HepG2 (cell line): Measurements from ENCODE around the gene ATP11A. TPM values are rescaled to one million over a fixed set of nuclear protein-coding genes. Genes with fewer than 3 reads are reported as not detected.

Experiments used
- ATAC-seq: fragments of 200-7000 bp; cut with Tn5 transposase; 3 replicates; pipeline ENCODE4 v1.9.1; 2020; ENCODE audit warnings: mild to moderate bottlenecking, moderate library complexity
- BruUV-seq: library from RNA; stranded (reverse); fragments of 400-500 nt; replicated peaks from 2 replicates; lab custom pipeline; 2021; lab: Mats Ljungman, UMichigan
- CTCF ChIA-PET: fragments of 300-600 bp; formaldehyde crosslinking; extraction: SDS; loops from one replicate; lab custom pipeline; 2021; ENCODE audit warnings: low total read pairs, inconsistent platforms, low intra/inter-chr PET ratio; lab: Yijun Ruan, JAX
- POLR2A ChIA-PET: fragments of 350-600 bp; sonication (Branson Sonifier 250); formaldehyde crosslinking; loops from one replicate; lab custom pipeline; 2020; ENCODE audit warnings: antibody characterized with exemption, inconsistent platforms; lab: Yijun Ruan, JAX
- DNase-seq: peaks from one replicate; pipeline ENCODE4 v3.0.0-alpha.2; 2015; ENCODE audit warnings: low spot score
- FAIRE-seq: peaks from 3 replicates; lab custom pipeline; 2011; peaks lifted over from hg19 to GRCh38; lab: Jason Lieb, UNC
- H2AFZ ChIP-seq: one replicate; pipeline ENCODE4 v1.6.1; 2011; ENCODE audit warnings: low read length, inconsistent platforms
- H3K27ac ChIP-seq: fragments of 300-600 bp; 3 replicates; pipeline ENCODE4 v1.8.0; 2011; ENCODE audit warnings: mixed run types, mild to moderate bottlenecking, mixed read lengths, low read length, inconsistent platforms; ENCODE audit not compliant: insufficient read depth; ENCODE audit errors: extremely low read length
- H3K27me3 ChIP-seq, 2 experiments: fragments of 200-600 bp in 1 of 2; 2 replicates in 1 of 2; 3 replicates in 1 of 2; pipeline versions ENCODE4 v1.6.0 to v1.8.0; 2011; ENCODE audit warnings: low read length in 2 of 2, mild to moderate bottlenecking in 2 of 2, moderate library complexity in 2 of 2, inconsistent platforms in 1 of 2; ENCODE audit not compliant: insufficient read depth in 2 of 2, control insufficient read depth in 1 of 2
- H3K36me3 ChIP-seq, 2 experiments: fragments of 200-600 bp in 1 of 2; replicated peaks in 1 of 2; 2 replicates in 1 of 2; 3 replicates in 1 of 2; pipeline versions ENCODE4 v1.5.1 to v1.8.0; 2011; ENCODE audit warnings: low read length in 2 of 2, inconsistent platforms in 1 of 2; ENCODE audit not compliant: insufficient read depth in 2 of 2, control insufficient read depth in 1 of 2
- H3K4me1 ChIP-seq: 2 replicates; pipeline ENCODE4 v1.5.1; 2012; ENCODE audit warnings: low read length, inconsistent platforms; ENCODE audit not compliant: insufficient read depth
- H3K4me2 ChIP-seq: 2 replicates; pipeline ENCODE4 v1.6.0; 2011; ENCODE audit warnings: low read depth, low read length, inconsistent platforms
- H3K4me3 ChIP-seq, 3 experiments: fragments of 200-600 bp in 1 of 3; sonication (generic), shearing (Covaris generic) in 1 of 3; replicated peaks in 1 of 3; 2 replicates each; pipeline ENCODE4 v1.5.1; 2011 to 2016; ENCODE audit warnings: low read length in 3 of 3, inconsistent platforms in 2 of 3, low read depth in 2 of 3, mild to moderate bottlenecking in 2 of 3, control low read depth in 1 of 3, mixed read lengths in 1 of 3; ENCODE audit not compliant: insufficient read depth in 1 of 3
- H3K79me2 ChIP-seq: one replicate; pipeline ENCODE4 v1.6.1; 2011; ENCODE audit warnings: low read length, inconsistent platforms; ENCODE audit not compliant: insufficient read depth
- H3K9ac ChIP-seq: 2 replicates; pipeline ENCODE4 v1.6.0; 2011; ENCODE audit warnings: mild to moderate bottlenecking, low read depth, low read length, inconsistent platforms; ENCODE audit not compliant: insufficient read depth
- H3K9me3 ChIP-seq: 2 replicates; pipeline ENCODE4 v1.5.1; 2012; ENCODE audit warnings: mild to moderate bottlenecking, low read length
- H4K20me1 ChIP-seq: 2 replicates; pipeline ENCODE4 v1.6.0; 2011; ENCODE audit warnings: inconsistent platforms, mild to moderate bottlenecking, low read length, moderate library complexity; ENCODE audit not compliant: insufficient read depth
- AKAP8 ChIP-seq: sonication (generic); formaldehyde crosslinking; IDR thresholded peaks from 2 replicates; pipeline ENCODE4 v1.5.1; 2020; ENCODE audit warnings: mild to moderate bottlenecking, missing genetic modification reagents
- CEBPB ChIP-seq: IDR thresholded peaks from 2 replicates; pipeline ENCODE4 v1.6.1; 2011; ENCODE audit warnings: low read depth, low read length, improper control_type of control experiment, borderline replicate concordance
- CEBPG ChIP-seq: IDR thresholded peaks from 2 replicates; pipeline ENCODE4 v1.6.1; 2016
- MYNN ChIP-seq: sonication (generic); formaldehyde crosslinking; IDR thresholded peaks from 2 replicates; pipeline ENCODE4 v1.4.0; 2020; ENCODE audit warnings: mild to moderate bottlenecking, low read depth, missing genetic modification reagents
- POLR2A ChIP-seq, 2 experiments: IDR thresholded peaks; 2 replicates each; pipeline ENCODE4 v1.6.1; 2011; ENCODE audit warnings: low read depth in 2 of 2, low read length in 2 of 2, mild to moderate bottlenecking in 1 of 2, moderate library complexity in 1 of 2; ENCODE audit not compliant: insufficient read depth in 1 of 2
- RFXAP ChIP-seq: sonication (generic); formaldehyde crosslinking; IDR thresholded peaks from 2 replicates; pipeline ENCODE4 v1.4.0; 2020; ENCODE audit warnings: missing genetic modification reagents, borderline replicate concordance
- SIN3B ChIP-seq: fragments of 150-350 bp; IDR thresholded peaks from 2 replicates; pipeline ENCODE4 v1.6.1; 2014; ENCODE audit warnings: low read length
- ZNF17 ChIP-seq: sonication (generic); formaldehyde crosslinking; IDR thresholded peaks from 2 replicates; pipeline ENCODE4 v1.5.0; 2020; ENCODE audit warnings: mild to moderate bottlenecking, missing genetic modification reagents
- ZNF282 ChIP-seq: fragments of 450-650 bp; IDR thresholded peaks from 2 replicates; pipeline ENCODE4 v1.6.1; 2018; ENCODE audit not compliant: partially characterized antibody
- ZNF3 ChIP-seq: IDR thresholded peaks from 2 replicates; pipeline ENCODE4 v1.7.0; 2017; ENCODE audit warnings: inconsistent platforms
- ZNF33A ChIP-seq: sonication (generic); formaldehyde crosslinking; IDR thresholded peaks from 2 replicates; pipeline ENCODE4 v1.5.1; 2020; ENCODE audit warnings: missing genetic modification reagents, mild to moderate bottlenecking, moderate library complexity, borderline replicate concordance
- WGBS: methylation state at CpG from one replicate; pipeline ENCODE4 v1.1.6; 2017; ENCODE audit warnings: low lambda C conversion rate; 5-methylcytosine and 5-hydroxymethylcytosine counted together
- in situ Hi-C: cut with HindIII; loops from 2 replicates; pipeline ENCODE4 v1.10.0; 2017; ENCODE audit warnings: low pct_unique_long_range_greater_than_20kb; ENCODE audit not compliant: extremely low pct_ligation_motif_present
- intact Hi-C: fragments of 100-400 bp; cut with micrococcal nuclease; formaldehyde crosslinking; loops from one replicate; pipeline ENCODE4 v1.10.0; 2022; ENCODE audit not compliant: unreplicated experiment
- polyA plus RNA-seq, 8 experiments: library from polyadenylated mRNA; depleted of rRNA in 3 of 8; stranded (reverse) in 7 of 8; unstranded in 1 of 8; fragments of >200 nt; fragmentation: Illumina TruSeq in 4 of 8; extraction: Trizol in 4 of 8; gene quantifications; 2 replicates each; pipeline versions ENCODE4 v1.2.1 to v1.2.3, GENCODE V29; 2011 to 2016; ENCODE audit warnings: low read depth in 4 of 8, missing spikeins in 1 of 8, mixed read lengths in 1 of 8; ENCODE audit not compliant: insufficient read depth in 1 of 8
- total RNA-seq, 5 experiments: library from RNA; depleted of rRNA; stranded (reverse); fragments of >200 nt; fragmentation: Illumina TruSeq; extraction: Trizol; gene quantifications; 2 replicates each; pipeline ENCODE4 v1.2.3, GENCODE V29; 2016; ENCODE audit warnings: low read depth in 1 of 5
- TF ChIP-seq, protein P1 (sequence below): sonication (generic); formaldehyde crosslinking; IDR thresholded peaks from 2 replicates; pipeline ENCODE4 v1.4.0; 2020; ENCODE audit warnings: missing genetic modification reagents; ENCODE audit errors: not compliant biosample characterization

Gene ATP11A
- total and polyA plus RNA-seq, 2 of the 13 experiments (the other 11 are each of a cell fraction or from before 2014, with no cell fraction given), result 18.4 to 20.1 TPM

DNA sequence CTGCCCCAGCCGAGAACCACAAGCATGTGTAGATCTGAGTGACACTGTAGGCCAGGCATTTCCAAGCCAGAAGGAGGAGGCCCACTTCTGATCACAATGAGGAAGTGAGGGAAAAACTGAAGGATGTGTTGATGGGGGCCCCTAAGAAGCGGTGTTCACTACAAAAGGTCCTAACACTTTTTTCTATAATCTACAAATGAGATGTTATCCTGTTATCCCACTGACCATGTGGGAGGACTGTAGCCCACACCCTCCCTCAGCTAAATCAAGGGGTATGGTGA is 180.2 kb downstream of the ATP11A start:
- Histone ChIP-seq H3K4me3 (no peak overlapping the region), H3K27me3 (no peaks in the 10 kb centered on the region), H2AFZ (no peak overlapping the region), H3K79me2 (no peaks in the 10 kb centered on the region), H3K9me3 (no peaks in the 10 kb centered on the region), H3K9ac (no peak overlapping the region), H3K4me2 (no peak overlapping the region), H3K27ac (no peak overlapping the region), H4K20me1 (no peaks in the 10 kb centered on the region), H3K4me1 (peaks cover 6% of the 10 kb centered on the region; the same call in 1 of the 2 replicates), H3K36me3 (peaks cover 26 to 56% of the 10 kb centered on the region in 2 experiments; a peak in 4 of 5 replicates)
- ChIA-PET POLR2A (no interaction called here), CTCF (no interaction called here)
- no peak for ATAC-seq
- BruUV-seq, result no TSS peak
- no peak for FAIRE-seq
- intact Hi-C loops, result no loop called here
- in situ Hi-C loops, result loop anchor here (5.0 kb wide), 1 partner anchor 233 kb away; no protein-coding TSS in a partner anchor
- no peak for DNase-seq
- TF ChIP-seq MYNN (CRISPR knock-in tag), result no peak
- TF ChIP-seq ZNF282, result no peak
- TF ChIP-seq ZNF33A (CRISPR knock-in tag), result no peak
- no peak for TF ChIP-seq CEBPG
- TF ChIP-seq, protein P1, sequence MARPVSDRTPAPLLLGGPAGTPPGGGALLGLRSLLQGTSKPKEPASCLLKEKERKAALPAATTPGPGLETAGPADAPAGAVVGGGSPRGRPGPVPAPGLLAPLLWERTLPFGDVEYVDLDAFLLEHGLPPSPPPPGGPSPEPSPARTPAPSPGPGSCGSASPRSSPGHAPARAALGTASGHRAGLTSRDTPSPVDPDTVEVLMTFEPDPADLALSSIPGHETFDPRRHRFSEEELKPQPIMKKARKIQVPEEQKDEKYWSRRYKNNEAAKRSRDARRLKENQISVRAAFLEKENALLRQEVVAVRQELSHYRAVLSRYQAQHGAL (CRISPR knock-in tag), result no peak
- no peak for TF ChIP-seq SIN3B
- no peak for TF ChIP-seq ZNF17 (CRISPR knock-in tag)
- no peak for TF ChIP-seq CEBPB
- TF ChIP-seq POLR2A (IDR thresholded peaks at IDR 0.05; ENCODE audit: insufficient read depth in 1 of 2, low read depth in 2 of 2, low read length in 2 of 2), result no peak
- no peak for TF ChIP-seq RFXAP (CRISPR knock-in tag)
- no peak for TF ChIP-seq ZNF3
- no peak for TF ChIP-seq AKAP8 (CRISPR knock-in tag)
- WGBS, result 93% methylated on average over 1 of the region's 2 CpGs
